GM19397 (cell line): ENCODE data around the gene PTPRM.
"Not testable (repeated sequence)": the region's sequence is repeated elsewhere in the genome, so short reads cannot be mapped to it uniquely, and the experiment has no call there.

Source experiments
- ATAC-seq: cut with Tn5 transposase; IDR thresholded peaks from one replicate; pipeline ENCODE4 v1.9.1; 2021; ENCODE audit warnings: mild to moderate bottlenecking, moderate library complexity; ENCODE audit not compliant: unreplicated experiment

Gene PTPRM

GRCh38 chr18:7721532-7721931 lies 154.4 kb downstream of the PTPRM start:
- ATAC-seq, result no peak

- no peak for ATAC-seq
Measured at GRCh38 chr18:7722955-7723354, 155.8 kb downstream of the PTPRM start.

GRCh38 chr18:7723558-7723957 lies 156.4 kb downstream of the PTPRM start:
- ATAC-seq, result no peak

- no peak for ATAC-seq
Measured at GRCh38 chr18:7725473-7725872, 158.4 kb downstream of the PTPRM start.

GRCh38 chr18:7725897-7726296 lies 158.8 kb downstream of the PTPRM start:
- ATAC-seq, result no peak

GRCh38 chr18:7726522-7726921 lies 159.4 kb downstream of the PTPRM start:
- ATAC-seq, result no peak

- ATAC-seq, result no peak
Measured at GRCh38 chr18:7727361-7728076, 160.4 kb downstream of the PTPRM start.

- ATAC-seq, result no peak
Measured at GRCh38 chr18:7728297-7728696, 161.2 kb downstream of the PTPRM start.

GRCh38 chr18:7729868-7730267 lies 162.8 kb downstream of the PTPRM start:
- no peak for ATAC-seq

GRCh38 chr18:7730682-7731081 lies 163.6 kb downstream of the PTPRM start:
- no peak for ATAC-seq

- ATAC-seq, result no peak
Measured at GRCh38 chr18:7733642-7734041, 166.5 kb downstream of the PTPRM start.

GRCh38 chr18:7735196-7735595 lies 168.1 kb downstream of the PTPRM start:
- no peak for ATAC-seq

- ATAC-seq, result no peak
Measured at GRCh38 chr18:7735626-7736175, 168.6 kb downstream of the PTPRM start.

GRCh38 chr18:7736526-7736925 lies 169.4 kb downstream of the PTPRM start:
- not testable (repeated sequence) for ATAC-seq

GRCh38 chr18:7737550-7737949 lies 170.4 kb downstream of the PTPRM start:
- ATAC-seq, result no peak

- ATAC-seq, result no peak
Measured at GRCh38 chr18:7740821-7741220, 173.7 kb downstream of the PTPRM start.

GRCh38 chr18:7741640-7742039 lies 174.5 kb downstream of the PTPRM start:
- ATAC-seq, result no peak

GRCh38 chr18:7742224-7742623 lies 175.1 kb downstream of the PTPRM start:
- no peak for ATAC-seq

GRCh38 chr18:7743256-7743655 lies 176.1 kb downstream of the PTPRM start:
- no peak for ATAC-seq

- ATAC-seq, result no peak
Measured at GRCh38 chr18:7746106-7746505, 179.0 kb downstream of the PTPRM start.

GRCh38 chr18:7748251-7749007 lies 181.3 kb downstream of the PTPRM start:
- no peak for ATAC-seq

GRCh38 chr18:7749008-7749405 lies 181.9 kb downstream of the PTPRM start:
- ATAC-seq, result no peak
